ENCODE measurements around the gene NDE1.
"Not testable (repeated sequence)": the region's sequence is repeated elsewhere in the genome, so short reads cannot be mapped to it uniquely, and the experiment has no call there.

Gene NDE1

DNA sequence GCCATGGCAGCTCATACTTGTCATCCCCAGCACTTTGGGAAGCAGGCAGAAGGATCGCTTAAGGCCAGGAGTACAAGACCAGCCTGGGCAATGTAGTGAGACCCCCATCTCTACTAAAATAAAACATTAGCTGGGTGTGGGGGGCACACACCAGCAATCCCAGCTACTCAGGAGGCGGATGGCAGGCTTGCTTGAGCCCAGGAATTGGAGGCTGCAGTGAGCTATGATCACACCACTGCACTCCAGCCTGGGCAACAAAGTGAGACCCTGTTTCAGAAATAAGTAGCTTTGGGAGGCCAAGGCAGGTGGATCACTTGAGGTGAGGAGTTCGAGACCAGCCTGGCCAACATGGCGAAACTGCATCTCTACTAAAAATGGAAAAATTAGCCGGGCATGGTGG, 77.7 kb downstream of the NDE1 start:
- H3K36me3 ChIP-seq (ENCODE audit: control insufficient read depth, low read depth, low read length); H3K27me3 ChIP-seq (ENCODE audit: control insufficient read depth, insufficient read depth, low read length); H3K27ac ChIP-seq (ENCODE audit: low read length); H3K9ac ChIP-seq (ENCODE audit: low read length); H3K4me1 ChIP-seq (ENCODE audit: control insufficient read depth, low read depth, low read length); H3K4me3 ChIP-seq (ENCODE audit: low read length); H3K9me3 ChIP-seq (ENCODE audit: control insufficient read depth, low read depth, low read length): not testable (repeated sequence)

DNA sequence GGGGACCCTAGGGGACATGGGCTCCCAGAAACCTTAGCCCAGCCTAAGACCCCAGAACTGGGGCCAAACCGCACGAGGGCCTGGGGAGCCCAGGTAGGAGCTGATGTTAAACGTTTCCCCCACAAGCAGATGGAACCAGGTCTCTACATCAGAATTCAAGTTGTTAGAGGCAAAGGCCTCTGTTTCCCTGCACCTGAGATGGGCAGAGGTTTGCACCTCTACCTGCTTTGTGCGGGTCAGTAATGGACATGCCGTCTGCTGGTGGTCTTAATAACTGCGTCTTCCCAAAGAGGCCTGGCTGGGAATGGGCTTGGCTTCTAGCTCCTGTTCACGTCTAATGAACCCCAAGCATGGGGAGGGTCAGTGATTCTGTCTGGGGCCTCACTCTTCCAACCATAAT, 79.1 kb downstream of the NDE1 start:
- Histone ChIP-seq H3K4me1 (ENCODE audit: control insufficient read depth, low read depth, low read length) (no peaks in the 10 kb centered on the region), H3K4me3 (ENCODE audit: low read length) (no peak overlapping the region), H3K27ac (ENCODE audit: low read length) (no peak overlapping the region), H3K27me3 (ENCODE audit: control insufficient read depth, insufficient read depth, low read length) (no peaks in the 10 kb centered on the region), H3K9ac (ENCODE audit: low read length) (no peak overlapping the region), H3K36me3 (ENCODE audit: control insufficient read depth, low read depth, low read length) (peaks cover 3% of the 10 kb centered on the region), H3K9me3 (ENCODE audit: control insufficient read depth, low read depth, low read length) (no peaks in the 10 kb centered on the region)

DNA sequence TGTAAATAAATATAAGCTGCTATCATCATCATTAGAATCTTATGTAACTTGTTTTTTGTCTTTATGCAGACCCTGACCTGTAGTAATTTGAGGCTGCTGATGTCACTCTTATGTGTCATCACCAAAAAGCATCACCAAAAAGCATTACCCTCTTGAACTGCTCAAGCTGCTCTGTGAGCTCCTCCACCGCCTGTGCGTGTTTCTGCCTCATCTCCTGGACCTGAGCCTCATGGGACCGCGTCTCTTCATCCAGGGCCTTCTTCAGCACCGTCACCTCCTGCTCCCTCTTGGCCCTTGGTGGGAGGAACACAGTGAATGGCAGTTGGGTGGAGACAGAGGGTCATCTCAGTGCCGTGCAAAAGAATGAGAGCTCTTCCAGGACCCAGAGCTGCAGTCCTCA, 82.4 kb downstream of the NDE1 start:
- Histone ChIP-seq H3K9me3 (ENCODE audit: control insufficient read depth, low read depth, low read length) (no peaks in the 10 kb centered on the region), H3K4me3 (ENCODE audit: low read length) (no peak overlapping the region), H3K9ac (ENCODE audit: low read length) (no peak overlapping the region), H3K36me3 (ENCODE audit: control insufficient read depth, low read depth, low read length) (no peaks in the 10 kb centered on the region), H3K27me3 (ENCODE audit: control insufficient read depth, insufficient read depth, low read length) (no peaks in the 10 kb centered on the region), H3K27ac (ENCODE audit: low read length) (no peak overlapping the region), H3K4me1 (ENCODE audit: control insufficient read depth, low read depth, low read length) (no peaks in the 10 kb centered on the region)

DNA sequence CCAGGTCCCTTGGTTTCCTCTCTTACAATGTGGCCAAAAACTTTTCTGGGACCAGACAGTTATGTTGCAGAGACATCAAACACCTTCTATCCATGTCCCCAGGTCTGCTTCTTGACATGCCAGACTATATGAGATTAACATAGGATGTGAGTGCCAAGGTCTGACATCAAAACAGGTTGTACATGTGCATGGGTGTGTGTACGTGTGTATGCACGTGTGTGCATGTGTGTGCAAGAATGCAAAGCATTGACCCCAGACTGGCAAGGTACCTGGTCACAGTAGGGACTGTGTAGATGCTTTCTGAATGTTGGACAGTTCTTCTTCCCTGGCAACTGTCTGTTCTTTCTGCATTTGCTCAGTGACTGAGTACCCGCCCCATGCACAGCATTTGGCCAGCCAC, 85.6 kb downstream of the NDE1 start:
- Histone ChIP-seq H3K9me3 (ENCODE audit: control insufficient read depth, low read depth, low read length) (no peaks in the 10 kb centered on the region), H3K27me3 (ENCODE audit: control insufficient read depth, insufficient read depth, low read length) (no peaks in the 10 kb centered on the region), H3K9ac (ENCODE audit: low read length) (no peak overlapping the region), H3K4me3 (ENCODE audit: low read length) (no peak overlapping the region), H3K27ac (ENCODE audit: low read length) (no peak overlapping the region), H3K4me1 (ENCODE audit: control insufficient read depth, low read depth, low read length) (no peaks in the 10 kb centered on the region), H3K36me3 (ENCODE audit: control insufficient read depth, low read depth, low read length) (no peaks in the 10 kb centered on the region)

DNA sequence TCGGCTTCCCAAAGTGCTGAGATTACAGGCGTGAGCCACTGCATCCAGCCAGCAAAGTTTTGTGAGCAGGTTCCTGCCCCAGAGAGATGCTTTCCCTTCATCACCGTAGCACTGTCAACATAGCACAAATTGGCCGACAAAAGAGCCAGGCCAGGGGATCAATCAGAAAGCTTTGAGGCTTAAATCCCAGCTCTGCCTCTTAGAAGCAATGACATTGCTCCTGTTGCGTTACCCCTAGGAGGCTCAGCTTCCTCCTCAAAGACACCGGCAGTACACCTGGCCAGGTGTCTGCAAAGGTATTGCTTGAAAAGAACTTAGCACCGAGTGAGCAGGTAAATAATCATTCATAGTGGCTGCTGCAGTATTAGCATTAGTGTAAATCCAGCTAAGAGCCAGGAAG, 86.5 kb downstream of the NDE1 start:
- Histone ChIP-seq H3K4me3 (ENCODE audit: low read length) (no peak overlapping the region), H3K9me3 (ENCODE audit: control insufficient read depth, low read depth, low read length) (no peaks in the 10 kb centered on the region), H3K27ac (ENCODE audit: low read length) (no peak overlapping the region), H3K4me1 (ENCODE audit: control insufficient read depth, low read depth, low read length) (no peaks in the 10 kb centered on the region), H3K36me3 (ENCODE audit: control insufficient read depth, low read depth, low read length) (no peaks in the 10 kb centered on the region), H3K27me3 (ENCODE audit: control insufficient read depth, insufficient read depth, low read length) (no peaks in the 10 kb centered on the region), H3K9ac (ENCODE audit: low read length) (no peak overlapping the region)

DNA sequence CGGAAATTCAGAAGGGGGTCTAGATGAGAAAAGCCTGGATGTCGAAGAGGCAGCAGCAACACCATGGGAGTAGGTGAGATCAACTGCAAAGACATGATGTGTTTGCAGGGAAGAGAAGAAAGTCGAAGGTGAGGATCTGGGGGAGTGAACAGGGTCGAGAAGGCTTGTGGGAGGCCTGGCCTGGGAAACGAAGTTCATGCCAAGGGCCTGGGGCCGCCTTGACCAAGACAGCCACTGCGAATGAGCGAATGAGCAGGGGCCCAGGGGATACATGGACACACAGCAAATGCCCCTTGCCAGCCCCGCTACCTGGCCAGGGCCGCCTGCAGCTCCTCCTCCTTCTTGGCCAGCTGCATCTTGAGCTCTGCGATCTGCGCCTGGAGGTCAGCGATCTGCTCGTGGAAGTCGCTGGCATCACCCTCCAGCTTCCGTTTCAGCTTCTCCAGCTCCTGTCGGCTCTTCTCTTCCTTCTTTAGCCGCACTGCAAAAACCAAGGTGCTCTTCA, 87.1 kb downstream of the NDE1 start:
- Histone ChIP-seq H3K27me3 (ENCODE audit: control insufficient read depth, insufficient read depth, low read length) (no peaks in the 10 kb centered on the region), H3K36me3 (ENCODE audit: control insufficient read depth, low read depth, low read length) (no peaks in the 10 kb centered on the region), H3K27ac (ENCODE audit: low read length) (no peak overlapping the region), H3K4me1 (ENCODE audit: control insufficient read depth, low read depth, low read length) (no peaks in the 10 kb centered on the region), H3K4me3 (ENCODE audit: low read length) (no peak overlapping the region), H3K9ac (ENCODE audit: low read length) (no peak overlapping the region), H3K9me3 (ENCODE audit: control insufficient read depth, low read depth, low read length) (no peaks in the 10 kb centered on the region)

DNA sequence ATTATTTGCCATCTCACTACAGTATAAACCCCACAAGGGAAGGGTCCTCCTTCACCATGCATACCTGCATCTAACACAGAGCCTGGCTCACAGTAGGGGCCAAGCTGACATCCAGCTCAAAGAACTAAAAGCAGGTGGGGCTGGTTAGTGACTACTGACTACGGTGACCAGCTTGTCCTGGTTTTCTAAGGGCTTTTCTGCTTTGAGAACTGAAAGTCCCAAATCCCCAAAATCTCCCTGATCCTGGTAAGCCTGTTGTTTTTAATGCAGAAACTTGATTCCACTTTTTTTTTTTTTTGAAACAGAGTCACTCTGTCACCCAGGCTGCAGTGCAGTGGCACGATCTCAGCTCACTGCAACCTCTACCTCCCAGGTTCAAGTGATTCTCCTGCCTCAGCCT, 89.4 kb downstream of the NDE1 start:
- H3K27ac ChIP-seq (ENCODE audit: low read length), result no peak overlapping the region

DNA sequence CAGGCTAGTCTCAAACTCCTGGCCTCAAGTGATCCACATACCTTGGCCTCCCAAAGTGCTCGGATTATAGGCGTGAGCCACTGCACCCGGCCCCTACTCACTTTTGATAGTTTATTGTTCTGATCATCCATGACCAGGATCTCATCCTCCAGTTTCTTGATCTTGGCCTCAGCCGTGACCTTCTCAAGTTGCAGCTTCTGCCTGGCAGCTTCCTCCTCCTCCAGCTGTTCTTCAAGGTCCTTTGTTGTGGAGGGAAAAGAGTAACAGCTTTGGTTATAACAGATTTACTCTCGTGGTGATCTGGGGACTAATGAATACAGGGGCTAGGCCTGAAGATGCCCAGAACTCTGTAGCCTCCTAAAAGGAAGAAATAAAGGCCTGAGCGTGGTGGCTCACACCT, 89.9 kb downstream of the NDE1 start:
- Histone ChIP-seq H3K9ac (ENCODE audit: low read length) (no peak overlapping the region), H3K4me1 (ENCODE audit: control insufficient read depth, low read depth, low read length) (no peaks in the 10 kb centered on the region), H3K27me3 (ENCODE audit: control insufficient read depth, insufficient read depth, low read length) (no peaks in the 10 kb centered on the region), H3K36me3 (ENCODE audit: control insufficient read depth, low read depth, low read length) (no peaks in the 10 kb centered on the region), H3K4me3 (ENCODE audit: low read length) (no peak overlapping the region), H3K27ac (ENCODE audit: low read length) (no peak overlapping the region), H3K9me3 (ENCODE audit: control insufficient read depth, low read depth, low read length) (no peaks in the 10 kb centered on the region)

More for the DNA sequence above, 89.4 kb downstream of the NDE1 start:
- no peaks in the 10 kb centered on the region for H3K27me3 ChIP-seq (ENCODE audit: control insufficient read depth, insufficient read depth, low read length)
- H3K4me1 ChIP-seq (ENCODE audit: control insufficient read depth, low read depth, low read length), result no peaks in the 10 kb centered on the region
- H3K4me3 ChIP-seq (ENCODE audit: low read length), result no peak overlapping the region
- no peaks in the 10 kb centered on the region for H3K9me3 ChIP-seq (ENCODE audit: control insufficient read depth, low read depth, low read length)
- H3K9ac ChIP-seq (ENCODE audit: low read length), result no peak overlapping the region
- H3K36me3 ChIP-seq (ENCODE audit: control insufficient read depth, low read depth, low read length), result no peaks in the 10 kb centered on the region

DNA sequence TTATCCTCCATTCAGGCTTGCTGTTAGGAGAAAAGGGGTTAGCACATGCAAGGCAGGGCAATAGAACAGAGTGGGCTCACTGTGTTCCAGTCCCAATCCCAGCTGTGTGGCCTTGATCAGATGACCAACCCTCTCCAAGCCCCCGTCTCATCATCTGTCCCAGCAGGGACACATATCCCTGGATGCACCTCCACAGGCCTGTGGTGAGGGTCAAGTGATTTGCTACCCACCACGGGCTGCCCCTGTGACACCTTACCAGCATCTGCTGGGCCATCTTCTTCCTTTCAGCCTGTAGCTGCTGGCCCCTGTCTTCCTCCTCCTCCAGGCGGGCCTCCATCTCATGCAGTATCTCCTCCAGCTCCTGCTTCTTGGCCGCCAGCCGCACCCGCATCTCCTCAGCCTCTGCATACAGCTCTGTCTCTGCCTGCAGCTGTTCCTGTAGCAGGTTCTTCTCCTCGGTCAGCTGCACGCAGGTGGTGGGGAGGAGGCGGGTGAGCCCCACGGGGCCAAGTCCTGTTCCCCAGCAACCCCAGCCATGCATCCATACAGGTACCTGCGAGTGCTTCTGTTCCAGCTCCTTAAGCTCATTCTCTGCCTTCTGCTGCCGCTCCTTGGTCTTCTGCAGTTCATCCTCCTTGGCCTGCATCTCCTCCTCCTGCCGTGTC, 91.3 kb downstream of the NDE1 start:
- H3K36me3 ChIP-seq (ENCODE audit: control insufficient read depth, low read depth, low read length), result no peaks in the 10 kb centered on the region
- H3K4me1 ChIP-seq (ENCODE audit: control insufficient read depth, low read depth, low read length), result no peaks in the 10 kb centered on the region
- no peaks in the 10 kb centered on the region for H3K27me3 ChIP-seq (ENCODE audit: control insufficient read depth, insufficient read depth, low read length)
- H3K9me3 ChIP-seq (ENCODE audit: control insufficient read depth, low read depth, low read length), result no peaks in the 10 kb centered on the region
- H3K4me3 ChIP-seq (ENCODE audit: low read length), result no peak overlapping the region
- H3K27ac ChIP-seq (ENCODE audit: low read length), result no peak overlapping the region
- no peak overlapping the region for H3K9ac ChIP-seq (ENCODE audit: low read length)

DNA sequence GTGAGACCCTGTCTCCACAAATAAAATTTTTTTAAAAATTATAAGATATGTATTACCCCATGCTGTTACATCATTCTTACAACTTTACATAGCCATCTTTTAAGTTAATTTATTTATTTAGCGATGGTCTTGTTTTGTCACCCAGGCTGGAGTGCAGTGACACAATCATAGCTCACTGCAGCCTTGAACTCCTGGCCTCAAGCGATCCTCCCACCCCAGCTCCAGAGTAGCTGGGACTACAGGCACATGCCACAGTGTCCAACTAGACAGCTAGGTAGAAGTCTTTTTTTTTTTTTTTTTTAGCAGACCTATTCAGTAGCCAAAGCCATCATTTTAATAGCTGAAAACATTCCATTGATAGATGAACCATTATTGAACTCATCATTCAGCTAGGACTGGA, 92.7 kb downstream of the NDE1 start:
- H3K27me3 ChIP-seq (ENCODE audit: control insufficient read depth, insufficient read depth, low read length), result no peaks in the 10 kb centered on the region
- no peaks in the 10 kb centered on the region for H3K4me1 ChIP-seq (ENCODE audit: control insufficient read depth, low read depth, low read length)
- H3K9ac ChIP-seq (ENCODE audit: low read length), result no peak overlapping the region
- no peak overlapping the region for H3K4me3 ChIP-seq (ENCODE audit: low read length)
- H3K9me3 ChIP-seq (ENCODE audit: control insufficient read depth, low read depth, low read length), result no peaks in the 10 kb centered on the region
- no peak overlapping the region for H3K27ac ChIP-seq (ENCODE audit: low read length)
- H3K36me3 ChIP-seq (ENCODE audit: control insufficient read depth, low read depth, low read length), result no peaks in the 10 kb centered on the region

DNA sequence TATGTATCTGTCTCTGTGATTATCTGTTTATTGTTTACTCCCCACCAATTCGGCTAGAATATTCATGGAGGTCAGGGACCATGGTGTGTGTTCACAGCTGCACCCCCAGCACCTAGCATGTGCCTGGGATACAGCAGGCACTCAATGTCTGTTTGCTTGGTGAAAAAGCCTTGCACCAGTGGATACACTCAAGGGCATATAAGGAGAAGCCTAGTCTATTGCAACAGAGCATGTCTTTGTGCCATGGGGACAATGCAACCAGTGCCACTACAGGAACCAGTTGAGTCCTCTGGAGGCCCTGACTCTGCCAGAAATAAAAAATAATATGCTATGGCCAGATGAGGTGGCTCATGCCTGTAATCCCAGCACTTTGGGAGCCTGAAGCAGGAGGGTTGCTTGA, 93.6 kb downstream of the NDE1 start:
- no peaks in the 10 kb centered on the region for H3K9me3 ChIP-seq (ENCODE audit: control insufficient read depth, low read depth, low read length)
- no peaks in the 10 kb centered on the region for H3K4me1 ChIP-seq (ENCODE audit: control insufficient read depth, low read depth, low read length)

DNA sequence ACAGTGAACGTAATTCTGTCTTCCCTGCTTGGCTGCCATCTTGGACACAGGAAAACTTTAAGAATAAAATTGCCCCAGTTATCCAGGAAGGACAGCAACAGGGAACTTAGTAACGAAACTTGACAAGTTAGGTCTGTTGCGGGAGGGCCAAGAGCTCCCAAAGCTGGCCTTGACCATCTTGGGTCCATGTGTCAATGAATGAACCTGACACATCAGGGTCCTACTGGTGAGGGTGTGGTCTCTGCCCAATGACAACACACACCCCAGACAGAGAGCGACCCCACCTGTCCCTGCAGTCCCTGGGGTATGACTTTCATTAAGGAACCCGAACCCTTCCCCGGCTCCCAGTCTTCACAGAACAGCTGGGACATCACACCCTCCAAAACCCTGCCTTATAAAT, 96.3 kb downstream of the NDE1 start:
- Histone ChIP-seq H3K27ac (ENCODE audit: low read length) (no peak overlapping the region), H3K27me3 (ENCODE audit: control insufficient read depth, insufficient read depth, low read length) (no peaks in the 10 kb centered on the region), H3K4me3 (ENCODE audit: low read length) (no peak overlapping the region), H3K36me3 (ENCODE audit: control insufficient read depth, low read depth, low read length) (no peaks in the 10 kb centered on the region), H3K9ac (ENCODE audit: low read length) (no peak overlapping the region), H3K4me1 (ENCODE audit: control insufficient read depth, low read depth, low read length) (no peaks in the 10 kb centered on the region), H3K9me3 (ENCODE audit: control insufficient read depth, low read depth, low read length) (no peaks in the 10 kb centered on the region)

More for the DNA sequence above, 93.6 kb downstream of the NDE1 start:
- H3K9ac ChIP-seq (ENCODE audit: low read length), result no peak overlapping the region
- no peaks in the 10 kb centered on the region for H3K36me3 ChIP-seq (ENCODE audit: control insufficient read depth, low read depth, low read length)
- no peak overlapping the region for H3K27ac ChIP-seq (ENCODE audit: low read length)
- H3K4me3 ChIP-seq (ENCODE audit: low read length), result no peak overlapping the region
- no peaks in the 10 kb centered on the region for H3K27me3 ChIP-seq (ENCODE audit: control insufficient read depth, insufficient read depth, low read length)
